Measurements from ENCODE around the gene MYCBPAP. TPM values are rescaled to one million over a fixed set of nuclear protein-coding genes. Genes with fewer than 3 reads are reported as not detected.

Gene MYCBPAP
- total RNA-seq, 1 experiment from 2014 or later, result 0.58 TPM

- DNase-seq (ENCODE audit: low spot score), result no peak
- in situ Hi-C loops (cut with HindIII; ENCODE audit: low sequenced_read_pairs), result no loop called here
Observed at GRCh38 chr17:50531428-50532025, 23.3 kb downstream of the MYCBPAP start.

- in situ Hi-C loops (cut with HindIII; ENCODE audit: low sequenced_read_pairs), result no loop called here
- no peak for DNase-seq (ENCODE audit: low spot score)
Observed at GRCh38 chr17:50532452-50533024, 24.3 kb downstream of the MYCBPAP start, which contains the start of gene EPN3. Gene EPN3, plus strand, starts transcription at chr17:50532735. Its CDS starts 3,822 bp downstream, at chr17:50536557.

- in situ Hi-C loops (cut with HindIII; ENCODE audit: low sequenced_read_pairs), result no loop called here
- no peak for DNase-seq (ENCODE audit: low spot score)
Observed at GRCh38 chr17:50533185-50533584, 24.9 kb downstream of the MYCBPAP start.

- peak; percentile 48 for DNase-seq (ENCODE audit: low spot score)
- in situ Hi-C loops (cut with HindIII; ENCODE audit: low sequenced_read_pairs), result no loop called here
Observed at GRCh38 chr17:50533720-50534148, 25.5 kb downstream of the MYCBPAP start.

GRCh38 chr17:50534222-50534978, 26.2 kb downstream of the MYCBPAP start:
- in situ Hi-C loops (cut with HindIII; ENCODE audit: low sequenced_read_pairs), result no loop called here
- DNase-seq (ENCODE audit: low spot score), result no peak

- in situ Hi-C loops (cut with HindIII; ENCODE audit: low sequenced_read_pairs), result no loop called here
Observed at GRCh38 chr17:50534979-50535326, 26.7 kb downstream of the MYCBPAP start.

GRCh38 chr17:50535407-50535806, 27.2 kb downstream of the MYCBPAP start:
- DNase-seq (ENCODE audit: low spot score), result no peak
- in situ Hi-C loops (cut with HindIII; ENCODE audit: low sequenced_read_pairs), result no loop called here

More at GRCh38 chr17:50534979-50535326, 26.7 kb downstream of the MYCBPAP start:
- DNase-seq (ENCODE audit: low spot score), result no peak

- DNase-seq (ENCODE audit: low spot score), result no peak
- in situ Hi-C loops (cut with HindIII; ENCODE audit: low sequenced_read_pairs), result no loop called here
Observed at GRCh38 chr17:50536683-50537646, 28.7 kb downstream of the MYCBPAP start.

GRCh38 chr17:50537721-50538548, 29.7 kb downstream of the MYCBPAP start:
- DNase-seq (ENCODE audit: low spot score), result no peak
- in situ Hi-C loops (cut with HindIII; ENCODE audit: low sequenced_read_pairs), result no loop called here

- in situ Hi-C loops (cut with HindIII; ENCODE audit: low sequenced_read_pairs), result no loop called here
- DNase-seq (ENCODE audit: low spot score), result no peak
Observed at GRCh38 chr17:50538549-50539410, 30.5 kb downstream of the MYCBPAP start.

GRCh38 chr17:50539762-50540559, 31.7 kb downstream of the MYCBPAP start:
- no peak for DNase-seq (ENCODE audit: low spot score)
- in situ Hi-C loops (cut with HindIII; ENCODE audit: low sequenced_read_pairs), result no loop called here

GRCh38 chr17:50540560-50541401, 32.5 kb downstream of the MYCBPAP start:
- in situ Hi-C loops (cut with HindIII; ENCODE audit: low sequenced_read_pairs), result no loop called here
- DNase-seq (ENCODE audit: low spot score), result no peak

- in situ Hi-C loops (cut with HindIII; ENCODE audit: low sequenced_read_pairs), result no loop called here
- DNase-seq (ENCODE audit: low spot score), result no peak
Observed at GRCh38 chr17:50541402-50541715, 33.1 kb downstream of the MYCBPAP start.

- DNase-seq (ENCODE audit: low spot score), result peak; percentile 83
- in situ Hi-C loops (cut with HindIII; ENCODE audit: low sequenced_read_pairs), result no loop called here
Observed at GRCh38 chr17:50541716-50542688, 33.8 kb downstream of the MYCBPAP start.
